Brain microvascular endothelial cell (primary cell): ENCODE data around the gene IFNAR1.

ENCODE experiments used
- DNase-seq: peaks from one replicate; pipeline ENCODE4 v3.0.0-alpha.2; 2020
- H3K27ac ChIP-seq: fragments of 250-450 bp; sonication (Bioruptor Pico); 2 replicates; pipeline ENCODE4 v1.5.1; 2020; ENCODE audit warnings: mild to moderate bottlenecking, moderate library complexity
- H3K27me3 ChIP-seq: fragments of 250-450 bp; sonication (Bioruptor Pico); replicated peaks from 2 replicates; pipeline ENCODE4 v1.5.1; 2020; ENCODE audit warnings: mild to moderate bottlenecking
- H3K36me3 ChIP-seq: fragments of 250-450 bp; sonication (Bioruptor Pico); replicated peaks from 2 replicates; pipeline ENCODE4 v1.5.1; 2020; ENCODE audit warnings: mild to moderate bottlenecking
- H3K4me3 ChIP-seq: 2 replicates; pipeline ENCODE4 v1.5.1; 2011; ENCODE audit warnings: low read depth, mild to moderate bottlenecking, control low read depth, low read length, moderate library complexity
- in situ Hi-C: cut with HindIII; loops from 2 replicates; pipeline ENCODE4 v1.10.0; 2017; ENCODE audit warnings: low sequenced_read_pairs, low pct_ligation_motif_present
- TF ChIP-seq, protein P1 (sequence below): IDR thresholded peaks from 2 replicates; pipeline ENCODE4 v1.5.1; 2011; ENCODE audit warnings: low read depth, mild to moderate bottlenecking, moderate library complexity, low read length, control low read depth, inconsistent platforms; ENCODE audit errors: missing control alignments

The IFNAR1 gene

DNA sequence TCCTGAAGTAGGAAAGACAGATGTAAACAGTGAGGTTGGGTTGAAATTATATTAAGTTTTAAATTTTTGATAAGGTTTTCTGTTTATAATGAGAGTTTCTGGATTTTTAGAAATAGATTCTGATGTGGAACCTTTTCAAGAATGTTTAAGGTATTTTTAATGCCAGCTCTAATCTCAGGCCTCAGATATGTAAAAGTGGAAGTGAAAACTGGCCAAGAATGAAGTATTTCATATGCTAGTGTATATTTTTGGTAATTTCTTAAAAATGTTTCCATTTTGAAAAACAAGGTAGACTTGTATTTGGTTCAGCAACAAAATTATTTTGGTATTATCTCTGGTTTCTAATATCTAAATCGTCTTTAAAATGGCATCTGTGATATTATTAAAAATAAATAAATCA, 14.4 kb downstream of the IFNAR1 start:
- H3K27me3 ChIP-seq, result no peaks in the 10 kb centered on the region
- DNase-seq, result no peak
- no peaks in the 10 kb centered on the region for H3K36me3 ChIP-seq
- in situ Hi-C loops, result no loop called here
- H3K4me3 ChIP-seq, result no peak overlapping the region
- H3K27ac ChIP-seq, result no peak overlapping the region
- TF ChIP-seq, protein P1, sequence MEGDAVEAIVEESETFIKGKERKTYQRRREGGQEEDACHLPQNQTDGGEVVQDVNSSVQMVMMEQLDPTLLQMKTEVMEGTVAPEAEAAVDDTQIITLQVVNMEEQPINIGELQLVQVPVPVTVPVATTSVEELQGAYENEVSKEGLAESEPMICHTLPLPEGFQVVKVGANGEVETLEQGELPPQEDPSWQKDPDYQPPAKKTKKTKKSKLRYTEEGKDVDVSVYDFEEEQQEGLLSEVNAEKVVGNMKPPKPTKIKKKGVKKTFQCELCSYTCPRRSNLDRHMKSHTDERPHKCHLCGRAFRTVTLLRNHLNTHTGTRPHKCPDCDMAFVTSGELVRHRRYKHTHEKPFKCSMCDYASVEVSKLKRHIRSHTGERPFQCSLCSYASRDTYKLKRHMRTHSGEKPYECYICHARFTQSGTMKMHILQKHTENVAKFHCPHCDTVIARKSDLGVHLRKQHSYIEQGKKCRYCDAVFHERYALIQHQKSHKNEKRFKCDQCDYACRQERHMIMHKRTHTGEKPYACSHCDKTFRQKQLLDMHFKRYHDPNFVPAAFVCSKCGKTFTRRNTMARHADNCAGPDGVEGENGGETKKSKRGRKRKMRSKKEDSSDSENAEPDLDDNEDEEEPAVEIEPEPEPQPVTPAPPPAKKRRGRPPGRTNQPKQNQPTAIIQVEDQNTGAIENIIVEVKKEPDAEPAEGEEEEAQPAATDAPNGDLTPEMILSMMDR, result no peak

DNA sequence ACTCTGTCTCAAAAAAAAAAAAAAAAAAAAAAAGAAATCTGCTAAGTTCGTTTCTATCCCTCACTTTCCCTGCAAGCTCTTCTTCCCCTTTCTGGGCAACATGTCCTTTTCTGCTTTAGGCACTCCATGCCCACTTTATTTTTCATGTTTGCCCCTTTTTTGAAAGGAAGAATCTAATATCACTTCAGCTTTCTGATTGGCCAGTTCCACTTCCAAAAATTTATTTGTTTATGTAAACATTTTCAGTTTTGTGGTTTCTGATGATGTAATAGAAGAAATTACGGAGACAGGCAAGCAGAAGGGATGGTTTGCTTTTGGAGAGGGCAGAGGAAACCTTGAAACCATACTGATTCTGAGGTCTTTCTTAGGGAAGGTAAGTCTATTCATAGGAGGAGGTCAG, 15.1 kb downstream of the IFNAR1 start:
- in situ Hi-C loops, result no loop called here
- TF ChIP-seq, protein P1, result no peak
- no peaks in the 10 kb centered on the region for H3K27me3 ChIP-seq
- no peak overlapping the region for H3K4me3 ChIP-seq
- H3K27ac ChIP-seq, result no peak overlapping the region
- no peaks in the 10 kb centered on the region for H3K36me3 ChIP-seq
- DNase-seq, result no peak

DNA sequence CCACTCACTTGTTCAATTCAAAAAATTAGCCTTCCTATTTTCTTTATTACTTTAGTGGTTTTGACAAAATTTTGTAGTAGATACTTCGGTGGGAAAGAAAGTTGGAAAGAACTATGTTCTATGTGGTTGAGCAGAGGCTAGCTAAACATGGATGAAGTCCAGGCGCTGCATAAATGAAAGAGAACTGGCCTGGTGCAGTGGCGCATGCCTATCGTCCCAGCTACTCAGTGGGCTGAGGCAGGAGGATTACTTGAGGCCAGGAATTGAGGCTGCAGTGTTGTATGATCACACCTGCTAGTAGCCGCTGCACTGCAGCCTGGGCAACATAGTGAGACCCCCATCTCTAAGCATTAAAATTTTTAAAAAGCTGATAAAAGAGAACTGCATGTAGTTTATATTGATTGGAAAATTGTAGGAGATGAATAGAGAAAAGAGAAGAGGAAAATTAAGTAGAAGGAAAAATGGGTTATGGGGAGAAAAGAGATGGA, 21.0 kb downstream of the IFNAR1 start:
- no peak overlapping the region for H3K4me3 ChIP-seq
- TF ChIP-seq, protein P1, result no peak
- DNase-seq, result no peak
- in situ Hi-C loops, result no loop called here
- H3K27me3 ChIP-seq, result no peaks in the 10 kb centered on the region
- no peak overlapping the region for H3K27ac ChIP-seq
- H3K36me3 ChIP-seq, result peaks cover 14% of the 10 kb centered on the region

DNA sequence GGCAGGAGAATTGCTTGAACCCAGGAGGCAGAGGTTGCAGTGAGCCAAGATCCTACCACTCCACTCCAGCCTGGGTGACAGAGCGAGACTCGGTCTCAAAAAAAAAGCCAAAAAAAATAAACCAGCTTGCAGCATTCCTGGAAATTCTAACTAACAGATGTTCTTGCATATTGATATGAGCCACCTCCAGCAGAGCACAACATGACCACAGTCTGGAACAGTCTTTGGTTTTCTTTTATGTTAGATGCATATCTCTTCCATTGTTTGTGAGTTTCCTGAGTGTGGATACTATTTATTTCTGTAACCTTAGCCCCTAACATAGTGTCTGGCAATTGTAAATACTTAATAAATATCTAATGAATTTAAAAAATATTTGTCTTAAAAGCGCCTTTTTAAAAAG, 23.9 kb downstream of the IFNAR1 start:
- DNase-seq, result no peak
- Histone ChIP-seq H3K36me3 (peaks cover 17% of the 10 kb centered on the region), H3K4me3 (no peak overlapping the region), H3K27ac (no peak overlapping the region), H3K27me3 (no peaks in the 10 kb centered on the region)
- in situ Hi-C loops, result no loop called here
- TF ChIP-seq, protein P1, result no peak

DNA sequence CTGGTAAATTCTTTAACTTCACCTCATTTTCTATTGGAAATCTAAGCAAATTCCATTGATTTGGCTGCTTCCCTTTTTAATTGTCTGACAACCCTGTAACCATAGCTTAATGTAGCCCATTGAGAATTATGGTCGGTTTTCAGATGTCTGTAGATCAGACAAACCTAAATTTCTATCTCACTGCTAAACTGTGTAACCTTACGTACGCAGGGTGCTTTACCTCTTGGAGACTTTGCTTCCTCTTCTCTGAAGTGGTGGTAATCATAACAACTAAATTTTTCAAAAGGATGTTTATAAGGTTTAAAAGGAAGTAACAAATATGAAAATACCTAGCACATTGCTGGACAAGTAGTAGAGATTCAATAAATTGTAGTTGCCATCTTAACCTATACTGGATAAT, 25.9 kb downstream of the IFNAR1 start:
- no peak for DNase-seq
- Histone ChIP-seq H3K27me3 (no peaks in the 10 kb centered on the region), H3K36me3 (peaks cover 16% of the 10 kb centered on the region), H3K4me3 (no peak overlapping the region), H3K27ac (no peak overlapping the region)
- in situ Hi-C loops, result no loop called here
- TF ChIP-seq, protein P1, result no peak

DNA sequence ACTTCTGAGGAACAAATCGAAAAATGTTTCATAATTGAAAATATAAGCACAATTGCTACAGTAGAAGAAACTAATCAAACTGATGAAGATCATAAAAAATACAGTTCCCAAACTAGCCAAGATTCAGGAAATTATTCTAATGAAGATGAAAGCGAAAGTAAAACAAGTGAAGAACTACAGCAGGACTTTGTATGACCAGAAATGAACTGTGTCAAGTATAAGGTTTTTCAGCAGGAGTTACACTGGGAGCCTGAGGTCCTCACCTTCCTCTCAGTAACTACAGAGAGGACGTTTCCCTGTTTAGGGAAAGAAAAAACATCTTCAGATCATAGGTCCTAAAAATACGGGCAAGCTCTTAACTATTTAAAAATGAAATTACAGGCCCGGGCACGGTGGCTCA, 30.6 kb downstream of the IFNAR1 start:
- no peaks in the 10 kb centered on the region for H3K27me3 ChIP-seq
- TF ChIP-seq, protein P1, result no peak
- H3K4me3 ChIP-seq, result no peak overlapping the region
- H3K27ac ChIP-seq, result no peak overlapping the region
- DNase-seq, result no peak
- in situ Hi-C loops, result no loop called here
- H3K36me3 ChIP-seq, result peaks cover 13% of the 10 kb centered on the region
